Skeletal muscle tissue (tissue), 4 donors: ENCODE results near the gene FBXW7. TPM values are rescaled to one million over a fixed set of nuclear protein-coding genes. Genes with fewer than 3 reads are reported as not detected.

Experiments
- H3K27ac ChIP-seq: one replicate; pipeline ENCODE4 v1.7.0; 2013; ENCODE audit warnings: mild to moderate bottlenecking, low read depth, low read length, inconsistent platforms
- H3K27me3 ChIP-seq, 3 donors: one replicate each; pipeline ENCODE4 v1.7.0; 2013; ENCODE audit warnings: low read length in 3 of 3; ENCODE audit not compliant: control insufficient read depth in 3 of 3, insufficient read depth in 3 of 3
- H3K36me3 ChIP-seq, 3 donors: one replicate each; pipeline ENCODE4 v1.7.0; 2013; ENCODE audit warnings: low read length in 3 of 3; ENCODE audit not compliant: control insufficient read depth in 3 of 3, insufficient read depth in 3 of 3
- H3K4me1 ChIP-seq, 3 donors: one replicate each; pipeline ENCODE4 v1.7.0; 2013; ENCODE audit warnings: low read length in 3 of 3, mild to moderate bottlenecking in 3 of 3; ENCODE audit not compliant: control insufficient read depth in 3 of 3, insufficient read depth in 3 of 3
- H3K4me3 ChIP-seq, 3 donors: one replicate each; pipeline ENCODE4 v1.7.0; 2013; ENCODE audit warnings: low read length in 3 of 3
- H3K9ac ChIP-seq, 3 donors: one replicate each; pipeline ENCODE4 v1.7.0; 2013; ENCODE audit warnings: low read length in 3 of 3, mild to moderate bottlenecking in 3 of 3, moderate library complexity in 2 of 3, low read depth in 1 of 3
- H3K9me3 ChIP-seq, 3 donors: one replicate each; pipeline ENCODE4 v1.7.0; 2013; ENCODE audit warnings: low read length in 3 of 3; ENCODE audit not compliant: control insufficient read depth in 3 of 3
- total RNA-seq: library from RNA; depleted of rRNA; stranded (reverse); fragments of >200 nt; gene quantifications from one replicate; pipeline ENCODE4 v1.2.3, GENCODE V29; 2014
- donor health status: Osteomylitis.

The FBXW7 gene
- total RNA-seq, 1 donor from 2014 or later, result 102 TPM

GRCh38 chr4:152572417-152573086 is 36.7 kb upstream of the FBXW7 start:
- Histone ChIP-seq H3K36me3 (no peaks in the 10 kb centered on the region), H3K9ac (no peak overlapping the region), H3K27ac (no peak overlapping the region), H3K27me3 (no peaks in the 10 kb centered on the region), H3K4me3 (no peak overlapping the region), H3K9me3 (no peaks in the 10 kb centered on the region), H3K4me1 (no peaks in the 10 kb centered on the region)

GRCh38 chr4:152571770-152572169 is 35.9 kb upstream of the FBXW7 start:
- Histone ChIP-seq H3K4me1 (no peaks in the 10 kb centered on the region), H3K36me3 (no peaks in the 10 kb centered on the region), H3K27ac (no peak overlapping the region), H3K4me3 (no peak overlapping the region), H3K9me3 (no peaks in the 10 kb centered on the region), H3K27me3 (no peaks in the 10 kb centered on the region), H3K9ac (no peak overlapping the region)

GRCh38 chr4:152571296-152571695 is 35.4 kb upstream of the FBXW7 start:
- H3K4me3 ChIP-seq, result no peak overlapping the region
- no peaks in the 10 kb centered on the region for H3K4me1 ChIP-seq
- no peak overlapping the region for H3K27ac ChIP-seq
- no peaks in the 10 kb centered on the region for H3K27me3 ChIP-seq
- no peak overlapping the region for H3K9ac ChIP-seq
- H3K9me3 ChIP-seq, result no peaks in the 10 kb centered on the region
- H3K36me3 ChIP-seq, result no peaks in the 10 kb centered on the region

DNA sequence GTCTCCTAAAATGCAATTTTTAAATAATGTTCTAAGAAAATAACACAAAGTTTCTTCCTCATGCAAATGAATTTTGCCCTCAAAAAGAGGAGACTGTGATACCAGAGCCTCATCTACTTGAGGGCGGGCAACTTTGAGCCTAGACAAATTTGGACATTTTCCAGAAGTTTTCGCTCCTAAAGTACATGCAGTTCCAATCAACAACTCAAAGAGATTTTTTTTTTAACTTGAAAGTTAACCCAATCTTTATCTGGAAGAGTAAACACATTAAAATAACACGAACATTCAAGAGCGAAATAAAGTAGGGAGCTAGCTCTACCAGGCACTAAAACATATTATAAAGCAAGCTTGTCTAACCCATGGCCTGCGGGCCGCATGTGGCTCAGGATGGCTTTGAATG is 29.4 kb upstream of the FBXW7 start:
- no peaks in the 10 kb centered on the region for H3K27me3 ChIP-seq
- H3K9ac ChIP-seq, result no peak overlapping the region
- no peaks in the 10 kb centered on the region for H3K9me3 ChIP-seq
- H3K36me3 ChIP-seq, result no peaks in the 10 kb centered on the region
- no peak overlapping the region for H3K4me3 ChIP-seq
- H3K4me1 ChIP-seq, result no peaks in the 10 kb centered on the region
- no peak overlapping the region for H3K27ac ChIP-seq

- H3K27me3 ChIP-seq, result no peaks in the 10 kb centered on the region
- H3K9ac ChIP-seq, result no peak overlapping the region
- no peaks in the 10 kb centered on the region for H3K4me1 ChIP-seq
- H3K36me3 ChIP-seq, result no peaks in the 10 kb centered on the region
- no peak overlapping the region for H3K27ac ChIP-seq
- H3K9me3 ChIP-seq, result no peaks in the 10 kb centered on the region
- H3K4me3 ChIP-seq, result no peak overlapping the region
These were observed 28.4 kb upstream of the FBXW7 start for GRCh38 chr4:152564336-152564735.

DNA sequence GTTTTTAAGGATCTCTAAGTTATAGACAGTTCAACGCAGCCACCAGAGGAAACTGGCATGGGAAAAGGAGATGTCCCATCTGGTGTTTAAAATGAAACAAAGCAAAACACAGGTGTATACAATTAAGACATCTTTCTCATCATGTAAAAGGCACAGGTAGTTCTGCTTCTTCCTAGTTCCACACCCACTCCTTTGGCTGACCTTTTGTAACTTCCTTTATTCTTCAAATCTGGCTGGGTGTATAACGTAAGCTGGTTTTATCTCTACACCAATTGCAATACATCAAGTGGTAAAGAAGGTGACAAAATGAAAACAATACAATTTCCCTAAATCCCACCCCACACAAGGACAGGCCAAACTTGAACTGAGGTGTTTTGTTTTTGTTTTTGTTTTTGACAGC is 27.3 kb upstream of the FBXW7 start:
- H3K9ac ChIP-seq, result no peak overlapping the region
- H3K9me3 ChIP-seq, result no peaks in the 10 kb centered on the region
- no peaks in the 10 kb centered on the region for H3K4me1 ChIP-seq

GRCh38 chr4:152559641-152560040 is 23.7 kb upstream of the FBXW7 start:
- H3K27ac ChIP-seq, result no peak overlapping the region
- H3K4me1 ChIP-seq, result no peaks in the 10 kb centered on the region
- no peaks in the 10 kb centered on the region for H3K36me3 ChIP-seq
- no peaks in the 10 kb centered on the region for H3K27me3 ChIP-seq
- H3K9me3 ChIP-seq, result no peaks in the 10 kb centered on the region
- H3K9ac ChIP-seq, result no peak overlapping the region
- H3K4me3 ChIP-seq, result no peak overlapping the region

More for the DNA sequence above, 27.3 kb upstream of the FBXW7 start:
- H3K27ac ChIP-seq, result no peak overlapping the region
- no peaks in the 10 kb centered on the region for H3K27me3 ChIP-seq
- no peaks in the 10 kb centered on the region for H3K36me3 ChIP-seq
- no peak overlapping the region for H3K4me3 ChIP-seq

GRCh38 chr4:152558396-152558795 is 22.5 kb upstream of the FBXW7 start:
- H3K27me3 ChIP-seq, result no peaks in the 10 kb centered on the region

DNA sequence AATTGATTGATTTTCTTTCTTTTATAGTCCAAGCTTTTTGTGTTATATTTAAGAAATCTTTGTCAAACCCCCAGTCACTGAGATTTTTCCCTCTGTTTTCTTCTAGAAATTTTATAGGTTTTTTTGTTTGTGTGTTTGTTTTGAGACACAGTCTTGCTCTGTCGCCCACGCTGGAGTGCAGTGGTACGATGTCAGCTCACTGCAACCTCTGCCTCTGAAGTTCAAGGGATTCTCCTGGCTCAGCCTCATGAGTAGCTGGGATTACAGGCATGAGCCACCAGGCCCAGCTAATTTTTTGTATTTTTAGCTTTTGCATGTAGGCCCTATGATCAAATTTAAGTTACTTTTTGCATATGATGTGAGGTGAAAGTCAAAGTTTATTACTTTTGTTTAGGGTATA is 20.9 kb upstream of the FBXW7 start:
- no peaks in the 10 kb centered on the region for H3K27me3 ChIP-seq
- H3K4me1 ChIP-seq, result no peaks in the 10 kb centered on the region
- no peaks in the 10 kb centered on the region for H3K36me3 ChIP-seq
- H3K9ac ChIP-seq, result no peak overlapping the region
- H3K27ac ChIP-seq, result no peak overlapping the region
- H3K4me3 ChIP-seq, result no peak overlapping the region
- no peaks in the 10 kb centered on the region for H3K9me3 ChIP-seq

More at GRCh38 chr4:152558396-152558795, 22.5 kb upstream of the FBXW7 start:
- H3K4me3 ChIP-seq, result no peak overlapping the region
- no peaks in the 10 kb centered on the region for H3K4me1 ChIP-seq
- H3K9me3 ChIP-seq, result no peaks in the 10 kb centered on the region
- H3K36me3 ChIP-seq, result no peaks in the 10 kb centered on the region
- H3K9ac ChIP-seq, result no peak overlapping the region
- no peak overlapping the region for H3K27ac ChIP-seq

GRCh38 chr4:152556283-152556682 is 20.4 kb upstream of the FBXW7 start:
- H3K4me3 ChIP-seq, result no peak overlapping the region
- H3K4me1 ChIP-seq, result no peaks in the 10 kb centered on the region
- H3K9me3 ChIP-seq, result no peaks in the 10 kb centered on the region
- no peak overlapping the region for H3K9ac ChIP-seq
- H3K36me3 ChIP-seq, result no peaks in the 10 kb centered on the region
- H3K27me3 ChIP-seq, result no peaks in the 10 kb centered on the region
- no peak overlapping the region for H3K27ac ChIP-seq
